ENCODE measurements around the gene GRK5.

- TF ChIP-seq, protein P1, sequence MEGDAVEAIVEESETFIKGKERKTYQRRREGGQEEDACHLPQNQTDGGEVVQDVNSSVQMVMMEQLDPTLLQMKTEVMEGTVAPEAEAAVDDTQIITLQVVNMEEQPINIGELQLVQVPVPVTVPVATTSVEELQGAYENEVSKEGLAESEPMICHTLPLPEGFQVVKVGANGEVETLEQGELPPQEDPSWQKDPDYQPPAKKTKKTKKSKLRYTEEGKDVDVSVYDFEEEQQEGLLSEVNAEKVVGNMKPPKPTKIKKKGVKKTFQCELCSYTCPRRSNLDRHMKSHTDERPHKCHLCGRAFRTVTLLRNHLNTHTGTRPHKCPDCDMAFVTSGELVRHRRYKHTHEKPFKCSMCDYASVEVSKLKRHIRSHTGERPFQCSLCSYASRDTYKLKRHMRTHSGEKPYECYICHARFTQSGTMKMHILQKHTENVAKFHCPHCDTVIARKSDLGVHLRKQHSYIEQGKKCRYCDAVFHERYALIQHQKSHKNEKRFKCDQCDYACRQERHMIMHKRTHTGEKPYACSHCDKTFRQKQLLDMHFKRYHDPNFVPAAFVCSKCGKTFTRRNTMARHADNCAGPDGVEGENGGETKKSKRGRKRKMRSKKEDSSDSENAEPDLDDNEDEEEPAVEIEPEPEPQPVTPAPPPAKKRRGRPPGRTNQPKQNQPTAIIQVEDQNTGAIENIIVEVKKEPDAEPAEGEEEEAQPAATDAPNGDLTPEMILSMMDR (IDR thresholded peaks at IDR 0.05), result no peak
- no peak for TF ChIP-seq POLR2A (IDR thresholded peaks at IDR 0.05)
Observed at GRCh38 chr10:119500821-119501220, 293.4 kb downstream of the GRK5 start.
